Fibroblast of peridontal ligament (primary cell): ENCODE measurements around the gene PLEKHG1.

Source experiments
- DNase-seq: peaks from one replicate; pipeline ENCODE4 v3.0.0-alpha.2; 2010; ENCODE audit errors: extremely low read depth

PLEKHG1 gene

DNA sequence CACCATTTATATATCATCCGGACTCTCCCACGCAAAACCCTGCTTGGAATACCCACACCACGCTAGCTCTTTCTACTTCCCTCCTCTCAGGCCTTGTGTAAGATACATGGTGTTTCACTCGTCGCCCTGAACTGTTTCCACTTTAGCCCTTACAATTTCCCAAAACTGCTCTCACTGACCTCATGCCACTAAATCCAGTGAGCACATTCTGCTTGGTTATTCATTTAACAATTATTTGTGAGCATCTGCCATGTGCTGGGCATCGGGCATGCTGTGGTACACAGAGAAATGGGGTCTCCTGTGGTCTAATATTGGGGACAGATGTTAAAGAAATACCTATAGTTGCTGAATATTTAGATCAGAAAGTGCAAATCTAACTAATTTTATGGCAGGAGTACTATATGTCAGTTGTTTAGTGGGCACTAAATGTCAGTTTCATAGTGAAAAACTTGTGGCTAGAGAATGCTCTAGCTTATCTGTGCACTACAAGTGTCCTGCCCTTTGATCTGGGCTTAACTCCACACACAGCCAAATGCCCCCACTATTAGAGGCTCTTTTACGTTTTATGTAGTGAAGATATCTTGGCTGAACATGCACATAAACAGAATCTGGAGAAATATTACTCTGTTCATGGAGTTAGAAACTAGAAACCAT lies 41.0 kb downstream of the PLEKHG1 start:
- DNase-seq, result no peak

DNA sequence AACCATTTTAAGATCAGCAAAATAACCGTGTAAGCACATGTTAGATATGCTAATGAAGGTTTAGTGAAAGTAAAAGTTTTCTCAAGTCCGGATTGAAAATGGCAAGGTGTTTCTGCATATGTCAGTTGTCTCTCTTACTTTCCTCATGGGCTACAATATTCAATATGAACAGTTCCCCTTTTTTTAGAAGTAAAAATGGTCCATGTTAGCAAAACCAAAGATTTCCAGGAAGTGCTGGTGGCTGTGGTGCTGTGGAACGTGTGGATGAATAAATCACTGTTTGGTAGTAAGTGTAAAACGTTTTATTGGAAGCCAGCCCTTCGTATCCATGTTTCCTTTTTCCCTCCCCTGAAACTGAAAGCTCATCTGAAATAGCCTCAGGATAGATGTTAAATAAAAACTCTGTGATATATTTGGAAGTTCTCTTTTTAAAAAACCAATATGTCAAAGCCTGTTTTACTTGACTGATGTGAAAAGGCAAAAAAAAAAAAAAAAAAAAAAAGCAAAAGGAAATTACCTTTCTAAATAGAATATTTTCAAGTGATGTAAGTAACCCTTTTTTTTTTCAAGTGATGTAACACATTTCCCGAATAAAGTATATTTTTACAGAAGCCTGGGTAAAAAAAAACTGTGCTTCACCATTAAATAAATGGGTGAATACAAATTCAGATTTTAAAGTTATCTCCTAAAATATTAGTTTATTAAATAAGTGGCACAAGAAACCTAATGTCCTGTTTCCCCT lies 41.9 kb downstream of the PLEKHG1 start:
- DNase-seq, result no peak

DNA sequence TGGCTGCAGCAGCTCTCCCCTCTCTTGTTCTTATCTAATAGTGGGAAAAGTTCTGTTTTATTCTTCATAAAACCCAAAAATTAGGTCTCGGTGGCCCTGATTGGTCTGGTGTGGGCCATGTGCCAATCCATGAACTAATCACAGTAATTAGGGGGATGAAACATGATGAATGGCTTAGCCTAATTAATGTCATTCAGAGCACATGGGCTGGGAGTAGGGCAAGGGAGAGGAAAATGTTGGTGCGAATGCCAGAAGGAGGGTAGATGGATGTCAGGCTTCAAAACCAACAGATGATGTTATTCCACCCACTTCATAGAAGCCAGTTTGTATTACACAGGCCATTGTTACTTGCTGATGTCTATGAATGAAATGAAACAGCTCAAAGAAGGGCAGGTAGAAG lies 46.5 kb downstream of the PLEKHG1 start:
- no peak for DNase-seq

DNA sequence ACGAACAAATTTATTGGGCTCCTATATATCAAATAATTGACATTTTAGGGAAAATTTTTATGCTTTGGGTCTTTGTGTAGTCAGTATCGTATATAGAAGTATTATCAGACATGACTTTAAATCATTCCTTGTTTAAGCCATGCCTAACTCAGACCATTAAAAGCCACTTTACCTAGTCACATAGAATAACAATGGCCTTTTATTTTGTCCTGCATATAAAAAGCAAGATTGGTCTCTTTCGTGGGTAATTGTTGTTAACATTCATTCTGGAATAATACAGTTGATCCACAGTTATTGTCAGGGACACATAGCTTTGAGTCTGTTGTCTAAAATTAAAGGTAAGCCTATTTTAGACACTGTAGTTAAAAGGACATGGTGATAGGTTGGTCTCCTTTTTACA lies 47.4 kb downstream of the PLEKHG1 start:
- DNase-seq, result no peak
